OCI-LY3 (cell line): Measurements from ENCODE around the gene REN.

ENCODE experiments used
- H2AFZ ChIP-seq: fragments of 200-600, 300-600 bp; shearing (Covaris generic); 2 replicates; pipeline ENCODE4 v1.6.0; 2014; ENCODE audit warnings: antibody characterized with exemption, low read depth, low read length
- H3K27ac ChIP-seq: fragments of 200-600, 300-600 bp; sonication (generic); 2 replicates; pipeline ENCODE4 v1.5.1; 2014; ENCODE audit warnings: mild to moderate bottlenecking, low read length, moderate library complexity, mixed read lengths
- H3K27me3 ChIP-seq: fragments of 200-600, 300-600 bp; sonication (generic); 2 replicates; pipeline ENCODE4 v1.6.1; 2014; ENCODE audit warnings: low read depth, low read length, mixed read lengths
- H3K36me3 ChIP-seq: fragments of 200-600, 300-600 bp; sonication (generic); replicated peaks from 2 replicates; pipeline ENCODE3; 2014; ENCODE audit warnings: low read depth, low read length, mixed read lengths
- H3K4me1 ChIP-seq: fragments of 300-600, 200-600 bp; sonication (generic); 2 replicates; pipeline ENCODE4 v1.6.1; 2014; ENCODE audit warnings: low read length, mixed read lengths
- H3K4me2 ChIP-seq: fragments of 200-600, 300-600 bp; sonication (generic); 2 replicates; pipeline ENCODE4 v1.6.1; 2014; ENCODE audit warnings: low read length, mixed read lengths
- H3K4me3 ChIP-seq: fragments of 300-600, 200-600 bp; sonication (generic); 2 replicates; pipeline ENCODE4 v1.5.1; 2014; ENCODE audit warnings: antibody characterized with exemption, mild to moderate bottlenecking, low read length, moderate library complexity
- H3K79me2 ChIP-seq: fragments of 300-600, 200-600 bp; shearing (Covaris generic); 2 replicates; pipeline ENCODE4 v1.6.1; 2014; ENCODE audit warnings: mild to moderate bottlenecking, low read length, mixed read lengths
- H3K9ac ChIP-seq: fragments of 300-600, 200-600 bp; shearing (Covaris generic); 2 replicates; pipeline ENCODE4 v1.6.0; 2014; ENCODE audit warnings: mild to moderate bottlenecking, low read length, moderate library complexity
- H3K9me3 ChIP-seq: fragments of 200-600, 300-600 bp; shearing (Covaris generic); 2 replicates; pipeline ENCODE4 v1.6.1; 2014; ENCODE audit warnings: low read length, mixed read lengths; ENCODE audit not compliant: insufficient read depth
- H4K20me1 ChIP-seq: fragments of 200-600, 300-600 bp; sonication (generic); 2 replicates; pipeline ENCODE4 v1.6.1; 2016; ENCODE audit warnings: low read length, mixed read lengths; ENCODE audit not compliant: insufficient read depth
- EZH2phosphoT487 ChIP-seq: fragments of 200-600 bp; shearing (Covaris generic); IDR thresholded peaks from 2 replicates; pipeline ENCODE4 v1.6.1; 2018; ENCODE audit warnings: antibody characterized with exemption, mixed run types, low read depth
- TF ChIP-seq, protein P1 (sequence below): fragments of 200-600, 300-600 bp; sonication (generic); IDR thresholded peaks from 2 replicates; pipeline ENCODE4 v1.5.1; 2014; ENCODE audit warnings: antibody characterized with exemption, low read length, low read depth

The REN gene

DNA sequence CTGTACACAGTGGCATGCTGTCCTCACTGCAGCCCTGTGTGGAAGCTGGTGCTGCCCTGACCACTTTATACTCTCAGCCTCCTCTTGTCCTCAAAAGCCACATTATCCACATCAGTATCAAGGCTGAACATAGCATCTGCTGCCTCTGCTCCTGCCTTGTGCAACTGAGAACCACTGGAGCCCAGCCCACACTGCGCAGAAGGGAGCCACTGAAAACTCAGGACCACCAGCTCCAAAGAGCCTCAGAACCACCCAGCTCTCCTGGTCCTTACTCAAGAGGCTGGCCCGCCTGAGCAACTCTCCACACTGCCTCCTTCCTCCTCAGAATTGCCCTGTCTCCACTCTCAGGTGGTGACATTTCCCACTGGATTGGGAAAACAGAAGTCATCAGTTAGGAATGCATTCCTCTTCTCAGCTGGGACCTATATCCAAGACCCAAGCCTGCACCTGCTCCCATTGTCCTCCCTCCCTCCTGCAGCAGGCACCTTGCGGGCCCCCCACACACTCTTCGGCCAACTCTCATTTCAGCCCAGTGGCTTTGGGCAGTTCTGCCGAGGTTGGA, 37.1 kb upstream of the REN start:
- no peak overlapping the region for H3K9ac ChIP-seq
- H3K4me1 ChIP-seq, result no peaks in the 10 kb centered on the region
- no peak overlapping the region for H2AFZ ChIP-seq
- H3K36me3 ChIP-seq, result no peaks in the 10 kb centered on the region
- no peak overlapping the region for H3K4me2 ChIP-seq
- H4K20me1 ChIP-seq, result no peaks in the 10 kb centered on the region
- H3K4me3 ChIP-seq, result no peak overlapping the region
- no peak for TF ChIP-seq EZH2phosphoT487
- TF ChIP-seq, protein P1, sequence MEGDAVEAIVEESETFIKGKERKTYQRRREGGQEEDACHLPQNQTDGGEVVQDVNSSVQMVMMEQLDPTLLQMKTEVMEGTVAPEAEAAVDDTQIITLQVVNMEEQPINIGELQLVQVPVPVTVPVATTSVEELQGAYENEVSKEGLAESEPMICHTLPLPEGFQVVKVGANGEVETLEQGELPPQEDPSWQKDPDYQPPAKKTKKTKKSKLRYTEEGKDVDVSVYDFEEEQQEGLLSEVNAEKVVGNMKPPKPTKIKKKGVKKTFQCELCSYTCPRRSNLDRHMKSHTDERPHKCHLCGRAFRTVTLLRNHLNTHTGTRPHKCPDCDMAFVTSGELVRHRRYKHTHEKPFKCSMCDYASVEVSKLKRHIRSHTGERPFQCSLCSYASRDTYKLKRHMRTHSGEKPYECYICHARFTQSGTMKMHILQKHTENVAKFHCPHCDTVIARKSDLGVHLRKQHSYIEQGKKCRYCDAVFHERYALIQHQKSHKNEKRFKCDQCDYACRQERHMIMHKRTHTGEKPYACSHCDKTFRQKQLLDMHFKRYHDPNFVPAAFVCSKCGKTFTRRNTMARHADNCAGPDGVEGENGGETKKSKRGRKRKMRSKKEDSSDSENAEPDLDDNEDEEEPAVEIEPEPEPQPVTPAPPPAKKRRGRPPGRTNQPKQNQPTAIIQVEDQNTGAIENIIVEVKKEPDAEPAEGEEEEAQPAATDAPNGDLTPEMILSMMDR, result no peak
- peaks cover 46% of the 10 kb centered on the region for H3K27me3 ChIP-seq
- H3K9me3 ChIP-seq, result no peaks in the 10 kb centered on the region
- no peak overlapping the region for H3K27ac ChIP-seq
- H3K79me2 ChIP-seq, result no peaks in the 10 kb centered on the region

DNA sequence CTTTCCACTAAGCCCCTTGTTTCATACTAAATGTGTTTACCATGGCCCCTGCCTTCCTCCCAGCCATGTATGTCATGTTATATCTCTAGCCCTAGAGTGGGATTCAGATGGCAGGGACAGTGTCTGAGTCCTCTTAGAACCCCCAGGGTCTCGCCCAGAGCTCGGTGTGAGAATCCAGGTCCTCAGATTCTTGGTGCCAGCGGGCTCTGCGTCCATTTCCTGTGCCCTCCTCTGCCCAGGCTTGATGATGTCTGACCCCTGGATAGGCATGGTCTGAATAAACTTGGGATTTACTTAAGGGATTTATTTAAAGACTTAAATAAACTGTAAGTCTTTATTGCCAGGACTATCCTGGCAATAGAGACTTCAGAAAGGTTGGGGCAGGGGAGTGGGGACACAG, 36.3 kb upstream of the REN start:
- Histone ChIP-seq H3K27ac (no peak overlapping the region), H3K9ac (no peak overlapping the region), H3K4me2 (no peak overlapping the region), H3K4me3 (no peak overlapping the region), H3K79me2 (no peaks in the 10 kb centered on the region), H4K20me1 (no peaks in the 10 kb centered on the region), H3K36me3 (no peaks in the 10 kb centered on the region), H2AFZ (no peak overlapping the region), H3K27me3 (peaks cover 46% of the 10 kb centered on the region), H3K9me3 (no peaks in the 10 kb centered on the region), H3K4me1 (no peaks in the 10 kb centered on the region)
- TF ChIP-seq, protein P1, result no peak
- TF ChIP-seq EZH2phosphoT487, result no peak

DNA sequence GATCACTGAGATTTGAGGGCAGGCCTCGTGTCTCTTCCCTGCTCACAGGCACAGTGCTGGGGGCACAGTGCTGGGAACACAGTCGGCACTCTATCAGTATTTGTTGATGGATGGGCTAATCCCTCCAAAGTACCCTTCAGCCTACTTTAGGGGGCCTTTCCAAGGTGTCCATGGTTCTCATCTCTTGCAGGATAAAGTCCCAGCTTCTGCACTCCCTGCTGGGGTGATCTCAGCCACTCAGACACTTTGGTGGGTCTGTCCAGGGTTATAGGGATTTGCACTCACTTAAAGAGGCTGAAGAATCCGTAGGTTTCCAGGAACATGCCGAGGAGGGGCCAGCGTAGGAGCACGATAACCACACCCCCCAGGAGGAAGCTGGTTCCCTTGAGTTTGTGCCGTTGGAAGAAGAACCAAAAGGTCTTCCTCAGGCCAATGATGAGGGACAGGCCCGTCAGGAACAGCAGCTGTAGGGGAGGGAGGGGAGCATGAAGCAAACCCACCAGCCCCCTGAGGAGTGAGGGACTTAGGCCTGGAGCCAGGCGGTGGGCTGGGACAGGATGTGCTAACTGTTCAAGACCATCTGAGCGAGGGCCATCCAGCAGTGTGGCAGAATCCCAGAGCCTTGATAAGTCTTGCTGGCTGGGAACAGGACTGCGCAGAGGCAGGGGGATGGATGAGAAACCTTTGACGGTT, 35.4 kb upstream of the REN start:
- Histone ChIP-seq H3K27me3 (peaks cover 41% of the 10 kb centered on the region), H3K9ac (no peak overlapping the region), H3K36me3 (no peaks in the 10 kb centered on the region), H3K79me2 (no peaks in the 10 kb centered on the region), H4K20me1 (no peaks in the 10 kb centered on the region), H3K4me3 (no peak overlapping the region), H3K4me2 (no peak overlapping the region), H3K4me1 (no peaks in the 10 kb centered on the region), H2AFZ (no peak overlapping the region), H3K27ac (no peak overlapping the region), H3K9me3 (no peaks in the 10 kb centered on the region)
- no peak for TF ChIP-seq EZH2phosphoT487
- TF ChIP-seq, protein P1, result no peak

DNA sequence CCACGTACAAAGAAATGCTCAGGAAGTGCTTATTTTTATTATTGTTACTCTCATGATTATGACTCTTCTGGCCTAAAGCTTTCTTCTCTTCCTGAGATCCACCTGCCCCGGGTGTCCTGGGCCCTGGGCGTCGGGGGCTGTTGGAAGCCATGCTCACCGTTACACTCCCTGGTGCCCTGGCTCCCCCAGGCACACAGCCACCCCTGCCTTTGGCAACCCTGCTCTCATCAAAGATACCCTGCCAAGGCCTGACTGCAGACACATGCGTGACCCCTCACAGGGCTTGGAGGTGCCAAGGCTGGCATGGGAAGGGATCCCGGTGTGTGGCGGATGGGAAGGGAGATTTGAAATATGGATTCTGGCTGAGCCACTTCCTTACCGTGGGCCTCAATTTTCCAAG, 33.4 kb upstream of the REN start:
- H3K79me2 ChIP-seq, result no peaks in the 10 kb centered on the region
- no peak overlapping the region for H3K4me2 ChIP-seq
- no peaks in the 10 kb centered on the region for H3K36me3 ChIP-seq
- no peaks in the 10 kb centered on the region for H3K9me3 ChIP-seq
- H3K27me3 ChIP-seq, result peaks cover 26% of the 10 kb centered on the region
- TF ChIP-seq EZH2phosphoT487, result no peak
- TF ChIP-seq, protein P1, result no peak
- no peaks in the 10 kb centered on the region for H4K20me1 ChIP-seq
- H2AFZ ChIP-seq, result no peak overlapping the region
- no peak overlapping the region for H3K27ac ChIP-seq
- H3K9ac ChIP-seq, result no peak overlapping the region
- H3K4me1 ChIP-seq, result no peaks in the 10 kb centered on the region
- H3K4me3 ChIP-seq, result no peak overlapping the region
